ENCODE data around the gene GNE. TPM values are rescaled to one million over a fixed set of nuclear protein-coding genes. Genes with fewer than 3 reads are reported as not detected.
"Not testable (repeated sequence)": the region's sequence is repeated elsewhere in the genome, so short reads cannot be mapped to it uniquely, and the experiment has no call there.

The GNE gene
- total RNA-seq, 4 donors from 2014 or later: 11.0 to 18.5 (median 13.9) TPM

- no peak overlapping the region for H3K4me3 ChIP-seq
- H3K4me1 ChIP-seq: no peaks in the 10 kb centered on the region
- in situ Hi-C loops (cut with MboI; ENCODE audit: low sequenced_read_pairs in 4 of 4) (no loop called here), intact Hi-C loops (cut with DNase I; ENCODE audit: low total_unique reads) (no loop called here)
- no peak for TF ChIP-seq POLR2A (IDR thresholded peaks at IDR 0.05)
- TF ChIP-seq CTCF (IDR thresholded peaks at IDR 0.05 in 4 of 5, conservative IDR thresholded peaks at IDR 0.05 in 1 of 5): no peak
- no peak overlapping the region for H3K27ac ChIP-seq
- no peaks in the 10 kb centered on the region for H3K36me3 ChIP-seq
- no peaks in the 10 kb centered on the region for H3K9me3 ChIP-seq
- DNase-seq (no peak), ATAC-seq (no peak)
- H3K27me3 ChIP-seq: no peaks in the 10 kb centered on the region
These were observed 80.7 kb downstream of the GNE start for GRCh38 chr9:36177571-36177970.

GRCh38 chr9:36176496-36176895 lies 81.8 kb downstream of the GNE start:
- in situ Hi-C loops (cut with MboI; ENCODE audit: low sequenced_read_pairs in 4 of 4); H3K36me3 ChIP-seq; DNase-seq; H3K4me1 ChIP-seq; intact Hi-C loops (cut with DNase I; ENCODE audit: low total_unique reads); H3K9me3 ChIP-seq; H3K4me3 ChIP-seq; H3K27me3 ChIP-seq; ATAC-seq; H3K27ac ChIP-seq: not testable (repeated sequence)

GRCh38 chr9:36175209-36175608 lies 83.0 kb downstream of the GNE start:
- ATAC-seq; H3K27me3 ChIP-seq; H3K4me1 ChIP-seq; H3K9me3 ChIP-seq; H3K4me3 ChIP-seq; H3K27ac ChIP-seq; intact Hi-C loops (cut with DNase I; ENCODE audit: low total_unique reads); H3K36me3 ChIP-seq; DNase-seq; in situ Hi-C loops (cut with MboI; ENCODE audit: low sequenced_read_pairs in 4 of 4): not testable (repeated sequence)

GRCh38 chr9:36174731-36175130 lies 83.5 kb downstream of the GNE start:
- Histone ChIP-seq H3K9me3 (no peaks in the 10 kb centered on the region), H3K4me3 (no peak overlapping the region), H3K27ac (no peak overlapping the region), H3K27me3 (no peaks in the 10 kb centered on the region), H3K36me3 (no peaks in the 10 kb centered on the region), H3K4me1 (no peaks in the 10 kb centered on the region)
- ATAC-seq: no peak
- TF ChIP-seq CTCF (IDR thresholded peaks at IDR 0.05 in 4 of 5, conservative IDR thresholded peaks at IDR 0.05 in 1 of 5) (no peak), POLR2A (IDR thresholded peaks at IDR 0.05) (no peak)
- in situ Hi-C loops (cut with MboI; ENCODE audit: low sequenced_read_pairs in 4 of 4) (no loop called here), intact Hi-C loops (cut with DNase I; ENCODE audit: low total_unique reads) (no loop called here)
- DNase-seq: no peak

GRCh38 chr9:36174271-36174670 lies 84.0 kb downstream of the GNE start:
- in situ Hi-C loops (cut with MboI; ENCODE audit: low sequenced_read_pairs in 4 of 4) (no loop called here), intact Hi-C loops (cut with DNase I; ENCODE audit: low total_unique reads) (no loop called here)
- Histone ChIP-seq H3K36me3 (no peaks in the 10 kb centered on the region), H3K4me3 (no peak overlapping the region), H3K27me3 (no peaks in the 10 kb centered on the region), H3K27ac (no peak overlapping the region), H3K4me1 (no peaks in the 10 kb centered on the region), H3K9me3 (no peaks in the 10 kb centered on the region)
- TF ChIP-seq CTCF (IDR thresholded peaks at IDR 0.05 in 4 of 5, conservative IDR thresholded peaks at IDR 0.05 in 1 of 5) (no peak), POLR2A (IDR thresholded peaks at IDR 0.05) (no peak)
- DNase-seq (no peak), ATAC-seq (no peak)

- Histone ChIP-seq H3K9me3 (no peaks in the 10 kb centered on the region), H3K27me3 (no peaks in the 10 kb centered on the region), H3K4me3 (no peak overlapping the region), H3K36me3 (no peaks in the 10 kb centered on the region), H3K4me1 (no peaks in the 10 kb centered on the region), H3K27ac (no peak overlapping the region)
- DNase-seq (no peak), ATAC-seq (no peak)
- in situ Hi-C loops (cut with MboI; ENCODE audit: low sequenced_read_pairs in 4 of 4) (no loop called here), intact Hi-C loops (cut with DNase I; ENCODE audit: low total_unique reads) (no loop called here)
- no peak for TF ChIP-seq CTCF (IDR thresholded peaks at IDR 0.05 in 4 of 5, conservative IDR thresholded peaks at IDR 0.05 in 1 of 5)
- no peak for TF ChIP-seq POLR2A (IDR thresholded peaks at IDR 0.05)
These were observed 84.4 kb downstream of the GNE start for GRCh38 chr9:36173861-36174260.
